SU-DHL-6 (cell line): Measurements from ENCODE around the gene NRAP.

ENCODE experiments used
- H2AFZ ChIP-seq: fragments of 200-600 bp; sonication (generic); 2 replicates; pipeline ENCODE4 v1.6.1; 2014; ENCODE audit warnings: low read depth, mild to moderate bottlenecking, moderate library complexity, mixed read lengths, antibody characterized with exemption, low read length; ENCODE audit not compliant: severe bottlenecking
- H3F3A ChIP-seq: fragments of 200-600 bp; shearing (Covaris generic); 2 replicates; pipeline ENCODE4 v1.6.0; 2016; ENCODE audit warnings: antibody characterized with exemption, mild to moderate bottlenecking; ENCODE audit not compliant: insufficient read depth
- H3K27ac ChIP-seq: fragments of 200-600 bp; sonication (generic); 2 replicates; pipeline ENCODE4 v1.5.1; 2016; ENCODE audit warnings: low read depth, mild to moderate bottlenecking, low read length, moderate library complexity, mixed read lengths
- H3K27me3 ChIP-seq: fragments of 200-600 bp; sonication (generic), shearing (Covaris generic); 2 replicates; pipeline ENCODE4 v1.6.0; 2014; ENCODE audit warnings: mild to moderate bottlenecking, low read length
- H3K36me3 ChIP-seq: fragments of 200-600 bp; sonication (generic); 2 replicates; pipeline ENCODE4 v1.6.1; 2014; ENCODE audit warnings: mild to moderate bottlenecking, low read length, mixed read lengths
- H3K4me2 ChIP-seq: fragments of 300-600, 200-600 bp; shearing (Covaris generic), sonication (generic); 2 replicates; pipeline ENCODE4 v1.6.0; 2014; ENCODE audit warnings: low read length, low read depth, mild to moderate bottlenecking; ENCODE audit not compliant: poor library complexity, severe bottlenecking
- H3K4me3 ChIP-seq: fragments of 200-600 bp; sonication (generic); 2 replicates; pipeline ENCODE4 v1.5.1; 2014; ENCODE audit warnings: antibody characterized with exemption, low read length, mild to moderate bottlenecking, mixed read lengths; ENCODE audit not compliant: insufficient read depth, poor library complexity, severe bottlenecking
- H3K79me2 ChIP-seq: fragments of 200-600 bp; sonication (generic); 2 replicates; pipeline ENCODE4 v1.6.1; 2014; ENCODE audit warnings: mild to moderate bottlenecking, low read length, moderate library complexity; ENCODE audit not compliant: insufficient read depth
- H3K9ac ChIP-seq: fragments of 200-600 bp; sonication (generic); 2 replicates; pipeline ENCODE4 v1.7.0; 2014; ENCODE audit warnings: mild to moderate bottlenecking, low read length
- H3K9me2 ChIP-seq: fragments of 200-600 bp; sonication (generic); replicated peaks from 2 replicates; pipeline ENCODE4 v1.6.1; 2014; ENCODE audit warnings: low read length; ENCODE audit not compliant: insufficient read depth
- H3K9me3 ChIP-seq: fragments of 200-600 bp; sonication (generic); 2 replicates; pipeline ENCODE4 v1.6.1; 2014; ENCODE audit warnings: low read length, mixed read lengths; ENCODE audit not compliant: insufficient read depth
- H4K20me1 ChIP-seq: fragments of 200-600 bp; sonication (generic); 2 replicates; pipeline ENCODE4 v1.6.1; 2014; ENCODE audit warnings: low read depth, mild to moderate bottlenecking, antibody characterized with exemption, low read length, moderate library complexity, mixed read lengths
- CTCF ChIP-seq: fragments of 200-600 bp; sonication (generic); IDR thresholded peaks from one replicate; pipeline ENCODE4 v1.5.1; 2017; ENCODE audit warnings: antibody characterized with exemption, mild to moderate bottlenecking, low read length, moderate library complexity; ENCODE audit not compliant: insufficient read depth, poor library complexity, severe bottlenecking
- EZH2phosphoT487 ChIP-seq: fragments of 200-600 bp; sonication (generic), shearing (Covaris generic); conservative IDR thresholded peaks from 2 replicates; pipeline ENCODE4 v1.6.1; 2018; ENCODE audit warnings: mild to moderate bottlenecking, antibody characterized with exemption, low read length, moderate library complexity, mixed read lengths

Gene NRAP

GRCh38 chr10:113627836-113628235 lies 36.0 kb downstream of the NRAP start:
- no peaks in the 10 kb centered on the region for H3K79me2 ChIP-seq
- H3F3A ChIP-seq = no peaks in the 10 kb centered on the region
- TF ChIP-seq CTCF = no peak
- TF ChIP-seq EZH2phosphoT487 = no peak
- H3K9me2 ChIP-seq = no peaks in the 10 kb centered on the region
- no peaks in the 10 kb centered on the region for H4K20me1 ChIP-seq
- no peaks in the 10 kb centered on the region for H3K27me3 ChIP-seq
- H3K9ac ChIP-seq = no peak overlapping the region
- no peaks in the 10 kb centered on the region for H3K9me3 ChIP-seq
- H3K27ac ChIP-seq = no peak overlapping the region
- no peak overlapping the region for H3K4me2 ChIP-seq
- no peaks in the 10 kb centered on the region for H3K36me3 ChIP-seq
- no peak overlapping the region for H3K4me3 ChIP-seq
- H2AFZ ChIP-seq = no peak overlapping the region

DNA sequence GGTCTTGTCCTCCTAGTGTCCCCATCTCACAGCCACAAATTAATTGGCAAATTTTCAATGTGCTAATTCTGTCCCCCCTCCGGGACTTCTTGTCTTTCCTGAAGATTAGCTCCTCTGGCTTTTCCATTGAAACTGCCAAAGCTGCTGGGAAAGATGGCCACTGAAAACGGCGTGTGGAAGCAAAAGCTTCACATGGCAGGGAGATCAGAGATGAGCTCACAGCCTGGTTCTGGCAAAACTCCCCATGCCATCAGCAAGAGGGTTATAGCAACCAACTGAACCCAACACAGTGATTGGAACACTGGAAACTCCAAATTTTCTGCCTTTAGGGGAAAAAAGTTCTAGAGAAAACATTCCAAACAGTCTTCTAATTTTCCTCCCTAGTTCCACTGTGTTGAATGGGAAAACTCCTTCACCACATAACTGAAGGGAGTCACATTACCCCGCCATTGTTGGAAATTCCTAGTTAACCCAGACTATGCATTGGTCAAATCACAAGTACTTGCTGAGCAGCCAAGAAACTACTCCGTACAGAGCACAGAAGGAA lies 37.0 kb downstream of the NRAP start:
- no peak overlapping the region for H2AFZ ChIP-seq
- H3K9ac ChIP-seq = no peak overlapping the region
- H3K4me3 ChIP-seq = no peak overlapping the region

DNA sequence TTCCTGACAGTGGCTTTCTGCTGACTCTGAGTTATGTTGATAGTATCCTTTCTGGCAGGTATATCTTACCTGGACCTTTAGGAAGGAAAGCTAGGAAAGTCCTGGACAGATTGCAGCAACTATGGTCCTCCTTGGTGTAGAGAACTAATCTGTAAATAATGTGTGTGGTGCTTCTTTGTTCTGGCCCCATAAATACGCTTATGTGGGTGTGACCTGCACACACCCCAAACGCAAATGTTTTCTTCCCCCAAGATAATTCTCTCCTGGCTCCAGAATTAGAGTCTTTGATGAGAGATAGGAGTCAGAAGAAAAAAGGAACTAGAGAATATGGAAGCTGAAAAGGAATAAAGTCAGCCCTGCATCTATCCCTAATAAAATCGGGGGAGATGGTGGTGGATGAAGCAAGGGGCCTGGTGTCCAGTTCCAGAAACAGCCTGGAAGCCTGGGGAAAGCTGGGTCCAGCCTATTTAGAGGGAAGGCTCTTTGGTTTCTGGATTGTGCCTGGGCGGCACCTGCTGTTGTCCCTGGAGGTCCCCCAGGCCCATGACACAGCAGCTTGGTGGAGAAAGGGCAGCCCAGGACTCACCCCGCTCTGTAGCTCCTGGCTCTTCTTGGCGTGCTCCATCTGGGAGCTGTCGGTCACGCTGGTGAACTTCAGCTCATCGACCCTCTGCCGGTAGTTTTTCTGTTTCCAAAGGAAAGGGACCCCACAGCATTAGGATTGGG lies 38.2 kb downstream of the NRAP start:
- Histone ChIP-seq H4K20me1 (no peaks in the 10 kb centered on the region), H3K4me3 (no peak overlapping the region), H3K27ac (no peak overlapping the region), H3K9me3 (no peaks in the 10 kb centered on the region), H3K9me2 (no peaks in the 10 kb centered on the region), H3K79me2 (no peaks in the 10 kb centered on the region), H3F3A (no peaks in the 10 kb centered on the region), H3K27me3 (no peaks in the 10 kb centered on the region), H3K4me2 (no peak overlapping the region), H3K36me3 (no peaks in the 10 kb centered on the region), H2AFZ (no peak overlapping the region), H3K9ac (no peak overlapping the region)
- TF ChIP-seq CTCF = no peak
- TF ChIP-seq EZH2phosphoT487 = no peak

More for the DNA sequence above, 37.0 kb downstream of the NRAP start:
- Histone ChIP-seq H3K9me2 (no peaks in the 10 kb centered on the region), H3K27ac (no peak overlapping the region), H3K4me2 (no peak overlapping the region), H3K27me3 (no peaks in the 10 kb centered on the region), H3F3A (no peaks in the 10 kb centered on the region), H4K20me1 (no peaks in the 10 kb centered on the region), H3K36me3 (no peaks in the 10 kb centered on the region), H3K9me3 (no peaks in the 10 kb centered on the region), H3K79me2 (no peaks in the 10 kb centered on the region)
- TF ChIP-seq EZH2phosphoT487 (no peak), CTCF (no peak)
